ENCODE results near the gene PDCD1LG2. TPM values are rescaled to one million over a fixed set of nuclear protein-coding genes. Genes with fewer than 3 reads are reported as not detected.

The PDCD1LG2 gene
- polyA plus RNA-seq, 1 of the 3 experiments (the other 2 are of a cell fraction), result 11.1 TPM

- no peak for TF ChIP-seq RCOR1 (IDR thresholded peaks at IDR 0.05; ENCODE audit: low read length)
- TF ChIP-seq EP300 (IDR thresholded peaks at IDR 0.05; ENCODE audit: borderline replicate concordance in 1 of 2, low read depth in 1 of 2, low read length in 1 of 2), result no peak
- TF ChIP-seq, protein P1, sequence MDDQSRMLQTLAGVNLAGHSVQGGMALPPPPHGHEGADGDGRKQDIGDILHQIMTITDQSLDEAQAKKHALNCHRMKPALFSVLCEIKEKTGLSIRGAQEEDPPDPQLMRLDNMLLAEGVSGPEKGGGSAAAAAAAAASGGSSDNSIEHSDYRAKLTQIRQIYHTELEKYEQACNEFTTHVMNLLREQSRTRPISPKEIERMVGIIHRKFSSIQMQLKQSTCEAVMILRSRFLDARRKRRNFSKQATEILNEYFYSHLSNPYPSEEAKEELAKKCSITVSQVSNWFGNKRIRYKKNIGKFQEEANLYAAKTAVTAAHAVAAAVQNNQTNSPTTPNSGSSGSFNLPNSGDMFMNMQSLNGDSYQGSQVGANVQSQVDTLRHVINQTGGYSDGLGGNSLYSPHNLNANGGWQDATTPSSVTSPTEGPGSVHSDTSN (IDR thresholded peaks at IDR 0.05), result no peak
- no peak for TF ChIP-seq NRF1 (IDR thresholded peaks at IDR 0.05; ENCODE audit: low read depth, low read length)
- TF ChIP-seq MAX (IDR thresholded peaks at IDR 0.05; ENCODE audit: low read depth), result no peak
- TF ChIP-seq FOXJ3 (CRISPR knock-in tag; IDR thresholded peaks at IDR 0.05), result no peak
- TF ChIP-seq POLR2AphosphoS5 (IDR thresholded peaks at IDR 0.05; ENCODE audit: low read depth, low read length), result no peak
- TF ChIP-seq ELF1 (IDR thresholded peaks at IDR 0.05), result no peak
- no peak for TF ChIP-seq JUND (IDR thresholded peaks at IDR 0.05)
- TF ChIP-seq MXI1 (IDR thresholded peaks at IDR 0.05; ENCODE audit: low read depth, low read length), result no peak
- TF ChIP-seq TEAD4 (IDR thresholded peaks at IDR 0.05; ENCODE audit: borderline replicate concordance, insufficient read depth), result no peak
- no peak for TF ChIP-seq GABPA (IDR thresholded peaks at IDR 0.05; ENCODE audit: low read depth)
- TF ChIP-seq GATA2 (CRISPR knock-in tag; IDR thresholded peaks at IDR 0.05), result no peak
- no peak for TF ChIP-seq RXRA (IDR thresholded peaks at IDR 0.05; ENCODE audit: borderline replicate concordance, low read depth)
- TF ChIP-seq SIN3A (IDR thresholded peaks at IDR 0.05; ENCODE audit: borderline replicate concordance, low read depth, low read length), result no peak
- TF ChIP-seq TCF12 (IDR thresholded peaks at IDR 0.05), result no peak
- TF ChIP-seq SMC3 (IDR thresholded peaks at IDR 0.05; ENCODE audit: low read depth, low read length), result no peak
- TF ChIP-seq, protein P2, sequence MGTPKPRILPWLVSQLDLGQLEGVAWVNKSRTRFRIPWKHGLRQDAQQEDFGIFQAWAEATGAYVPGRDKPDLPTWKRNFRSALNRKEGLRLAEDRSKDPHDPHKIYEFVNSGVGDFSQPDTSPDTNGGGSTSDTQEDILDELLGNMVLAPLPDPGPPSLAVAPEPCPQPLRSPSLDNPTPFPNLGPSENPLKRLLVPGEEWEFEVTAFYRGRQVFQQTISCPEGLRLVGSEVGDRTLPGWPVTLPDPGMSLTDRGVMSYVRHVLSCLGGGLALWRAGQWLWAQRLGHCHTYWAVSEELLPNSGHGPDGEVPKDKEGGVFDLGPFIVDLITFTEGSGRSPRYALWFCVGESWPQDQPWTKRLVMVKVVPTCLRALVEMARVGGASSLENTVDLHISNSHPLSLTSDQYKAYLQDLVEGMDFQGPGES (IDR thresholded peaks at IDR 0.05; ENCODE audit: low read depth, low read length), result no peak
- no peak for TF ChIP-seq FOXM1 (IDR thresholded peaks at IDR 0.05; ENCODE audit: low read depth)
- no peak for DNase-seq
- 100% methylated on average over 5 of the region's 6 CpGs for WGBS (ENCODE audit: low lambda C conversion rate)
- Histone ChIP-seq H3K79me2 (ENCODE audit: insufficient read depth) (no peaks in the 10 kb centered on the region), H3K9me2 (no peaks in the 10 kb centered on the region), H3K9ac (no peak overlapping the region), H3K27ac (ENCODE audit: low read depth in 2 of 2, low read length in 1 of 2) (no peak overlapping the region), H2AFZ (ENCODE audit: low read depth) (no peak overlapping the region), H3K36me3 (replicated peaks in 1 of 2; ENCODE audit: control insufficient read depth in 1 of 2, insufficient read depth in 2 of 2, low read length in 1 of 2) (peaks cover 0 to 4% of the 10 kb centered on the region in 2 experiments), H3K27me3 (ENCODE audit: insufficient read depth) (no peaks in the 10 kb centered on the region), H3F3A (replicated peaks; ENCODE audit: insufficient read depth) (peaks cover 21% of the 10 kb centered on the region), H3K4me3 (ENCODE audit: low read depth in 2 of 2, low read length in 1 of 2) (no peak overlapping the region), H3K4me1 (ENCODE audit: control insufficient read depth in 1 of 2, insufficient read depth in 2 of 2, low read depth in 1 of 2, low read length in 1 of 2) (peaks cover 15 to 23% of the 10 kb centered on the region in 2 experiments; a peak in 3 of 4 replicates), H3K4me2 (no peak overlapping the region), H3K9me3 (peaks cover 6% of the 10 kb centered on the region; the same call in 1 of the 2 replicates), H4K20me1 (ENCODE audit: insufficient read depth) (no peaks in the 10 kb centered on the region)
- ChIA-PET CTCF (interaction anchor here (1.2 kb wide), 1 partner anchor 65 kb away, joined by 4 read pairs; the partner anchor contains the start of gene PLGRKT), POLR2A (no interaction called here)
Observed at GRCh38 chr9:5502553-5502952, 7.8 kb upstream of the PDCD1LG2 start.

Measured in SK-N-SH (cell line).